A673 (cell line): ENCODE data around the gene CCDC159.

Experiments
- CTCF ChIP-seq: fragments of 300-800, 200-600 bp; sonication (generic); conservative IDR thresholded peaks from 2 replicates; pipeline ENCODE4 v1.5.1; 2017; ENCODE audit warnings: low read depth, mild to moderate bottlenecking, antibody characterized with exemption, low read length, moderate library complexity, mixed read lengths
- EZH2 ChIP-seq: fragments of 200-600 bp; sonication (generic); IDR thresholded peaks from 2 replicates; pipeline ENCODE4 v1.6.1; 2017; ENCODE audit warnings: borderline replicate concordance, low read depth, mild to moderate bottlenecking, mixed read lengths, antibody characterized with exemption, low read length; ENCODE audit not compliant: poor library complexity, severe bottlenecking

- TF ChIP-seq EZH2 (no peak), CTCF (no peak)
These were observed 37.4 kb downstream of the CCDC159 start for GRCh38 chr19:11383706-11384048.
